Lower leg skin (tissue), 3 donors: ENCODE measurements around the gene SCFD2.

ENCODE experiments used
- POLR2A ChIP-seq, 2 donors: fragments of 450-650 bp; IDR thresholded peaks; one replicate each; pipeline ENCODE4 v1.6.1; 2016 to 2017; ENCODE audit warnings: antibody characterized with exemption in 2 of 2, mild to moderate bottlenecking in 1 of 2, moderate library complexity in 1 of 2
- TF ChIP-seq, protein P1 (sequence below), 3 donors: fragments of 450-650 bp; IDR thresholded peaks; one replicate each; pipeline ENCODE4 v1.5.1; 2016; ENCODE audit warnings: antibody characterized with exemption in 3 of 3, mild to moderate bottlenecking in 3 of 3, moderate library complexity in 2 of 3

DNA sequence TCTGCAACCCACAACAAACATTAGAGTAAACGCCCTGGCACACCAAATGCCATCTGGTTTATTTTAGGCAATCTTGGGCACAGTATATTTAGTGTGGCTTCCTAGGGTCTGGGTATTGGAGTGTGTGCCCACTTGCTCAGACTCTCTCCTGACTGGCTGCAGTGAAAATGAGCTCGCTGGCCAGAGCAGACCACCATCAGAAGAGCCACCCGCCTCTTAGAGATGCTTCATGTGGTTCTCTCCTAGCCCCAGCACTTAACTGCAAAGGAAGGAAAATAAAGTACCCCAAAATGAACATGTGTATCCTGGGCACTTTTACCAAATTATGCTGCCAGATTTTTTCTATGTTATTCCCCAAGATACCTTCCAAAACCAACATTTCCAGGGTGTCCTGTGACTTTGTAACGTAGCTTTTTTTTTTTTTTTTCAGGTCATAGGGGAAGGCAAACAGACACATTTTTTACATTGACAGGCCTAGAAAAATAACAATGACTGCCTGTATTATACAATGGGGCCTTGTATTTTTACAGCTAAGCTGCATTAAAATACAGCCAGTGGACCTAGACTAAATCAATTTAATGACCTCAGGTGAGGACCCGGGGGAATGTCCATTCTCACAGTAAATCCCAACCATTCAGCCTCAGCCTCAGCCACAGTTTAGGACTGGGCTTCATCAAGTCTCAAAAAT is 310.0 kb downstream of the SCFD2 start:
- TF ChIP-seq POLR2A (IDR thresholded peaks at IDR 0.05): no peak
- TF ChIP-seq, protein P1, sequence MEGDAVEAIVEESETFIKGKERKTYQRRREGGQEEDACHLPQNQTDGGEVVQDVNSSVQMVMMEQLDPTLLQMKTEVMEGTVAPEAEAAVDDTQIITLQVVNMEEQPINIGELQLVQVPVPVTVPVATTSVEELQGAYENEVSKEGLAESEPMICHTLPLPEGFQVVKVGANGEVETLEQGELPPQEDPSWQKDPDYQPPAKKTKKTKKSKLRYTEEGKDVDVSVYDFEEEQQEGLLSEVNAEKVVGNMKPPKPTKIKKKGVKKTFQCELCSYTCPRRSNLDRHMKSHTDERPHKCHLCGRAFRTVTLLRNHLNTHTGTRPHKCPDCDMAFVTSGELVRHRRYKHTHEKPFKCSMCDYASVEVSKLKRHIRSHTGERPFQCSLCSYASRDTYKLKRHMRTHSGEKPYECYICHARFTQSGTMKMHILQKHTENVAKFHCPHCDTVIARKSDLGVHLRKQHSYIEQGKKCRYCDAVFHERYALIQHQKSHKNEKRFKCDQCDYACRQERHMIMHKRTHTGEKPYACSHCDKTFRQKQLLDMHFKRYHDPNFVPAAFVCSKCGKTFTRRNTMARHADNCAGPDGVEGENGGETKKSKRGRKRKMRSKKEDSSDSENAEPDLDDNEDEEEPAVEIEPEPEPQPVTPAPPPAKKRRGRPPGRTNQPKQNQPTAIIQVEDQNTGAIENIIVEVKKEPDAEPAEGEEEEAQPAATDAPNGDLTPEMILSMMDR (IDR thresholded peaks at IDR 0.05): no peak
